SK-N-MC (cell line): ENCODE data around the gene VPS26C.

Experiments
- EZH2 ChIP-seq: fragments of 200-600 bp; sonication (generic); IDR thresholded peaks from one replicate; pipeline ENCODE4 v1.6.1; 2017; ENCODE audit warnings: antibody characterized with exemption
- FOXP2 ChIP-seq: optimal IDR thresholded peaks from 2 replicates; pipeline ENCODE3; 2011; ENCODE audit warnings: mild to moderate bottlenecking, moderate library complexity; ENCODE audit not compliant: insufficient read depth; ENCODE audit errors: extremely low read length, control extremely low read depth
- POLR2AphosphoS5 ChIP-seq: IDR thresholded peaks from 2 replicates; pipeline ENCODE4 v1.6.1; 2012; ENCODE audit warnings: mild to moderate bottlenecking, low read depth, low read length, borderline replicate concordance

- TF ChIP-seq EZH2 (no peak), POLR2AphosphoS5 (no peak), FOXP2 (no peak)
Observed at GRCh38 chr21:37237764-37238163, 29.4 kb downstream of the VPS26C start.
